Ishikawa (cell line): ENCODE data around the gene DENND1B.

Source experiments
- CEBPB ChIP-seq: IDR thresholded peaks from 2 replicates; pipeline ENCODE4 v1.6.1; 2012
- EGR1 ChIP-seq: IDR thresholded peaks from 2 replicates; pipeline ENCODE4 v1.6.1; 2012
- EP300 ChIP-seq: IDR thresholded peaks from 2 replicates; pipeline ENCODE4 v1.6.1; 2012; ENCODE audit warnings: borderline replicate concordance
- TAF1 ChIP-seq: IDR thresholded peaks from 2 replicates; pipeline ENCODE4 v1.6.1; 2012; ENCODE audit warnings: low read depth, mild to moderate bottlenecking
- TEAD4 ChIP-seq: IDR thresholded peaks from 2 replicates; pipeline ENCODE4 v1.6.1; 2012
- YY1 ChIP-seq: IDR thresholded peaks from 2 replicates; pipeline ENCODE4 v1.6.1; 2012; ENCODE audit warnings: low read depth
- TF ChIP-seq, protein P1 (sequence below): IDR thresholded peaks from 2 replicates; pipeline ENCODE4 v1.6.1; 2012; ENCODE audit warnings: low read depth, mild to moderate bottlenecking
- TF ChIP-seq, protein P2 (sequence below): IDR thresholded peaks from 2 replicates; pipeline ENCODE4 v1.6.1; 2012

DNA sequence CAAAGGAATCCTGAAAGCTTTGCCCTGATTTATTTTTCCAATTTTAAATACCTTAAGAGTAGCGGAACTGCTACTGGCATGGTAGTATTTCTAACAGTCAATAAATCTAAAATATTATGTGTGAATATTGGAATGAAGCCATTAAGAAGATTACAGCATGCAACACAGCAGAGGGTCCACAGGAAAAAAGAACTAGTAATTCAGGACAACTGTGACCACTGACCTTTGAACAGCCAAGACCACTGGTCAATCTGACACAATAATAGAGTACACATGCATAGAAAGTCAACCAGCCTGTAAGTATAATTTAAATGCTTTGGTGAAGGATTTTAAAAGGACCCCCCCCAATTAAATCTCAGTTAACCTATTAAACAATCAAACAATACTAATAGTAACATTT lies 171.0 kb downstream of the DENND1B start:
- TF ChIP-seq TAF1 (no peak), TEAD4 (no peak), EGR1 (no peak), EP300 (no peak), CEBPB (no peak), YY1 (no peak)
- TF ChIP-seq, protein P1, sequence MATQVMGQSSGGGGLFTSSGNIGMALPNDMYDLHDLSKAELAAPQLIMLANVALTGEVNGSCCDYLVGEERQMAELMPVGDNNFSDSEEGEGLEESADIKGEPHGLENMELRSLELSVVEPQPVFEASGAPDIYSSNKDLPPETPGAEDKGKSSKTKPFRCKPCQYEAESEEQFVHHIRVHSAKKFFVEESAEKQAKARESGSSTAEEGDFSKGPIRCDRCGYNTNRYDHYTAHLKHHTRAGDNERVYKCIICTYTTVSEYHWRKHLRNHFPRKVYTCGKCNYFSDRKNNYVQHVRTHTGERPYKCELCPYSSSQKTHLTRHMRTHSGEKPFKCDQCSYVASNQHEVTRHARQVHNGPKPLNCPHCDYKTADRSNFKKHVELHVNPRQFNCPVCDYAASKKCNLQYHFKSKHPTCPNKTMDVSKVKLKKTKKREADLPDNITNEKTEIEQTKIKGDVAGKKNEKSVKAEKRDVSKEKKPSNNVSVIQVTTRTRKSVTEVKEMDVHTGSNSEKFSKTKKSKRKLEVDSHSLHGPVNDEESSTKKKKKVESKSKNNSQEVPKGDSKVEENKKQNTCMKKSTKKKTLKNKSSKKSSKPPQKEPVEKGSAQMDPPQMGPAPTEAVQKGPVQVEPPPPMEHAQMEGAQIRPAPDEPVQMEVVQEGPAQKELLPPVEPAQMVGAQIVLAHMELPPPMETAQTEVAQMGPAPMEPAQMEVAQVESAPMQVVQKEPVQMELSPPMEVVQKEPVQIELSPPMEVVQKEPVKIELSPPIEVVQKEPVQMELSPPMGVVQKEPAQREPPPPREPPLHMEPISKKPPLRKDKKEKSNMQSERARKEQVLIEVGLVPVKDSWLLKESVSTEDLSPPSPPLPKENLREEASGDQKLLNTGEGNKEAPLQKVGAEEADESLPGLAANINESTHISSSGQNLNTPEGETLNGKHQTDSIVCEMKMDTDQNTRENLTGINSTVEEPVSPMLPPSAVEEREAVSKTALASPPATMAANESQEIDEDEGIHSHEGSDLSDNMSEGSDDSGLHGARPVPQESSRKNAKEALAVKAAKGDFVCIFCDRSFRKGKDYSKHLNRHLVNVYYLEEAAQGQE: no peak
- TF ChIP-seq, protein P2, sequence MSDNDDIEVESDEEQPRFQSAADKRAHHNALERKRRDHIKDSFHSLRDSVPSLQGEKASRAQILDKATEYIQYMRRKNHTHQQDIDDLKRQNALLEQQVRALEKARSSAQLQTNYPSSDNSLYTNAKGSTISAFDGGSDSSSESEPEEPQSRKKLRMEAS: no peak
